HEK293T (cell line): ENCODE measurements around the gene PPAT.

Experiments used
- CTCF ChIA-PET: fragments of 350-600 bp; formaldehyde crosslinking; extraction: SDS; loops from one replicate; lab custom pipeline; 2021; ENCODE audit warnings: antibody characterized with exemption, inconsistent platforms; lab: Yijun Ruan, JAX
- POLR2A ChIA-PET: fragments of 350-600 bp; formaldehyde crosslinking; extraction: SDS; loops from one replicate; lab custom pipeline; 2020; ENCODE audit warnings: antibody characterized with exemption, inconsistent platforms; lab: Yijun Ruan, JAX
- DNase-seq: peaks from one replicate; pipeline ENCODE4 v3.0.0; 2012; ENCODE audit warnings: mixed read lengths; ENCODE audit errors: extremely low spot score
- ARNT ChIP-seq: fragments of 450-650 bp; IDR thresholded peaks from 2 replicates; pipeline ENCODE4 v1.6.1; 2017; ENCODE audit warnings: mild to moderate bottlenecking
- BHLHE40 ChIP-seq: fragments of 450-650 bp; IDR thresholded peaks from 2 replicates; pipeline ENCODE4 v1.6.1; 2016; ENCODE audit warnings: mild to moderate bottlenecking, moderate library complexity, borderline replicate concordance
- CTBP1 ChIP-seq: fragments of 450-650 bp; IDR thresholded peaks from 2 replicates; pipeline ENCODE4 v1.6.1; 2016; ENCODE audit warnings: borderline replicate concordance
- ELF4 ChIP-seq: fragments of 450-650 bp; IDR thresholded peaks from 2 replicates; pipeline ENCODE4 v1.6.1; 2017; ENCODE audit warnings: antibody characterized with exemption
- FOXA1 ChIP-seq: fragments of 450-650 bp; IDR thresholded peaks from 2 replicates; pipeline ENCODE4 v1.6.1; 2016; ENCODE audit warnings: mild to moderate bottlenecking
- FOXK2 ChIP-seq: fragments of 450-650 bp; IDR thresholded peaks from 2 replicates; pipeline ENCODE4 v1.6.1; 2016; ENCODE audit warnings: mild to moderate bottlenecking
- FOXM1 ChIP-seq: fragments of 450-650 bp; IDR thresholded peaks from 2 replicates; pipeline ENCODE4 v1.6.1; 2017; ENCODE audit warnings: mild to moderate bottlenecking, borderline replicate concordance
- HDGF ChIP-seq: fragments of 450-650 bp; IDR thresholded peaks from 2 replicates; pipeline ENCODE4 v1.6.1; 2017; ENCODE audit warnings: antibody characterized with exemption, borderline replicate concordance
- L3MBTL2 ChIP-seq: fragments of 450-650 bp; conservative IDR thresholded peaks from 2 replicates; pipeline ENCODE4 v1.6.1; 2016; ENCODE audit warnings: mild to moderate bottlenecking
- LEF1 ChIP-seq: fragments of 450-650 bp; IDR thresholded peaks from 2 replicates; pipeline ENCODE4 v1.6.1; 2017; ENCODE audit warnings: mild to moderate bottlenecking, borderline replicate concordance
- NFRKB ChIP-seq: fragments of 450-650 bp; IDR thresholded peaks from 2 replicates; pipeline ENCODE4 v1.6.1; 2016; ENCODE audit warnings: mild to moderate bottlenecking, moderate library complexity
- SP1 ChIP-seq: fragments of 450-650 bp; IDR thresholded peaks from 2 replicates; pipeline ENCODE4 v1.6.1; 2017
- SUZ12 ChIP-seq: fragments of 450-650 bp; IDR thresholded peaks from 2 replicates; pipeline ENCODE4 v1.6.1; 2016; ENCODE audit warnings: mild to moderate bottlenecking
- TARDBP ChIP-seq: fragments of 450-650 bp; IDR thresholded peaks from 2 replicates; pipeline ENCODE4 v1.6.1; 2016
- ZNF384 ChIP-seq: fragments of 450-650 bp; IDR thresholded peaks from 2 replicates; pipeline ENCODE4 v1.6.1; 2016
- TF ChIP-seq, protein P1 (sequence below): fragments of 450-650 bp; IDR thresholded peaks from 2 replicates; pipeline ENCODE4 v1.6.1; 2016

PPAT gene

DNA sequence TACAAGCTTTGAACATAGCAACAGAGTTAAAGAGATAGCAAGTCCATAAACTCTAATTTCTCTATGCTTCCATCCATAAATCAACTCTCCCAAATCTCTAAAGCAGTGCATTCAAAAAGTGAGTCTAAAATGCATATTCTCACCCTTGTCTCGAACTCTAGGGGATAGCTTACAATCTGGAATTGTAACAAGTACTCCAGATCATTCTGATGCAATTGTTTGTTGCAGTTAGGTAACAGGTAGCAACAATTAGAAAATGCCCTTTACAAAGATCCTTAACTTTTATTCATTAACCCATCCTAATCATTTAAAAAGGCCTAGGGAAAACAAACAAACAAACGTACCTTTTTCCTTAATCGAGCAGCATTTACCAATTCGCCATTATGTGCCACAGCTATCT is 29.3 kb downstream of the PPAT start:
- POLR2A ChIA-PET: interaction anchor here (3.8 kb wide), 1 partner anchor 19 kb away, joined by 27 read pairs; the partner anchor contains the start of gene AASDH

GRCh38 chr4:56405016-56405415 is 30.4 kb downstream of the PPAT start:
- ChIA-PET CTCF (no interaction called here), POLR2A (interaction anchor here (3.8 kb wide), 1 partner anchor 18 kb away, joined by 27 read pairs; the partner anchor contains the start of gene AASDH)
- DNase-seq: no peak
- TF ChIP-seq, protein P1, sequence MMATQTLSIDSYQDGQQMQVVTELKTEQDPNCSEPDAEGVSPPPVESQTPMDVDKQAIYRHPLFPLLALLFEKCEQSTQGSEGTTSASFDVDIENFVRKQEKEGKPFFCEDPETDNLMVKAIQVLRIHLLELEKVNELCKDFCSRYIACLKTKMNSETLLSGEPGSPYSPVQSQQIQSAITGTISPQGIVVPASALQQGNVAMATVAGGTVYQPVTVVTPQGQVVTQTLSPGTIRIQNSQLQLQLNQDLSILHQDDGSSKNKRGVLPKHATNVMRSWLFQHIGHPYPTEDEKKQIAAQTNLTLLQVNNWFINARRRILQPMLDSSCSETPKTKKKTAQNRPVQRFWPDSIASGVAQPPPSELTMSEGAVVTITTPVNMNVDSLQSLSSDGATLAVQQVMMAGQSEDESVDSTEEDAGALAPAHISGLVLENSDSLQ: no peak
- no peak for TF ChIP-seq HDGF
- no peak for TF ChIP-seq SP1
- TF ChIP-seq NFRKB: no peak
- no peak for TF ChIP-seq FOXA1
- no peak for TF ChIP-seq CTBP1
- TF ChIP-seq SUZ12: no peak
- no peak for TF ChIP-seq TARDBP
- TF ChIP-seq FOXK2: no peak
- no peak for TF ChIP-seq FOXM1
- no peak for TF ChIP-seq ARNT
- no peak for TF ChIP-seq BHLHE40
- no peak for TF ChIP-seq ZNF384

More for the DNA sequence above, 29.3 kb downstream of the PPAT start:
- DNase-seq: no peak
- TF ChIP-seq CTBP1 (no peak), ELF4 (no peak), SP1 (no peak), FOXK2 (no peak), LEF1 (no peak), ZNF384 (no peak), HDGF (no peak), FOXA1 (no peak), FOXM1 (no peak), SUZ12 (no peak), L3MBTL2 (no peak), NFRKB (no peak), BHLHE40 (no peak)
- TF ChIP-seq, protein P1: no peak
- CTCF ChIA-PET: no interaction called here

- ChIA-PET POLR2A (interaction anchor here (2.3 kb wide), 1 partner anchor 13 kb away, joined by 9 read pairs; the partner anchor contains the start of gene AASDH), CTCF (no interaction called here)
- TF ChIP-seq ARNT (no peak), TARDBP (no peak), FOXK2 (no peak), FOXM1 (no peak), FOXA1 (no peak), SP1 (no peak), NFRKB (no peak), CTBP1 (no peak), SUZ12 (no peak), HDGF (no peak), ELF4 (no peak), LEF1 (no peak), BHLHE40 (no peak), ZNF384 (no peak), L3MBTL2 (no peak)
- TF ChIP-seq, protein P1: no peak
- no peak for DNase-seq
Measured at GRCh38 chr4:56400560-56400959, 34.9 kb downstream of the PPAT start.

- no peak for DNase-seq
- TF ChIP-seq ARNT (no peak), HDGF (no peak), ZNF384 (no peak), L3MBTL2 (no peak), SUZ12 (no peak), FOXA1 (no peak), FOXM1 (no peak), FOXK2 (no peak), LEF1 (no peak)
- TF ChIP-seq, protein P1: no peak
- ChIA-PET POLR2A (interaction anchor here (5.2 kb wide), 1 partner anchor 44 kb away, joined by 113 read pairs; the partner anchor contains the start of genes PAICS and PPAT), CTCF (no interaction called here)
Measured at GRCh38 chr4:56391270-56391669, 44.1 kb downstream of the PPAT start.

- ChIA-PET POLR2A (interaction anchor here (5.2 kb wide), 1 partner anchor 46 kb away, joined by 113 read pairs; the partner anchor contains the start of genes PAICS and PPAT), CTCF (no interaction called here)
- DNase-seq: no peak
- TF ChIP-seq TARDBP (no peak), SUZ12 (no peak), NFRKB (no peak), L3MBTL2 (no peak), FOXK2 (no peak), BHLHE40 (no peak), ZNF384 (no peak), FOXA1 (no peak), FOXM1 (no peak), CTBP1 (no peak), SP1 (no peak), ARNT (no peak), ELF4 (no peak), HDGF (no peak), LEF1 (no peak)
- TF ChIP-seq, protein P1: no peak
Measured at GRCh38 chr4:56389558-56389957, 45.9 kb downstream of the PPAT start.
